Subcutaneous adipose tissue (tissue), 4 donors: Measurements from ENCODE around the gene TMEM184B. TPM values are rescaled to one million over a fixed set of nuclear protein-coding genes. Genes with fewer than 3 reads are reported as not detected.

Source experiments
- CTCF ChIP-seq: fragments of 450-650 bp; IDR thresholded peaks from one replicate; pipeline ENCODE4 v1.5.1; 2016; ENCODE audit warnings: low read depth, mild to moderate bottlenecking, control low read depth, antibody characterized with exemption, moderate library complexity
- small RNA-seq: library from RNA; depleted of rRNA; stranded (forward); fragments of <200 nt; gene quantifications from one replicate; pipeline ENCODE3, GENCODE V24; 2016
- total RNA-seq, 4 donors: library from RNA; depleted of rRNA; stranded (reverse); fragments of >200 nt; gene quantifications; one replicate each; pipeline ENCODE4 v1.1.0, GENCODE V29; 2016

Gene TMEM184B
- total RNA-seq, 4 donors from 2014 or later: 23.6 to 105 (median 41.4) TPM

- TF ChIP-seq CTCF: no peak
Observed at GRCh38 chr22:38171927-38172831, 100.6 kb downstream of the TMEM184B start.

- TF ChIP-seq CTCF: no peak
Observed at GRCh38 chr22:38170469-38170868, 102.3 kb downstream of the TMEM184B start.

Small RNA genes within 50 kb of the gene (small RNA-seq; reads per million reads assigned to genes)
- not detected for gene RF00017
- not detected for gene RN7SL704P

Other genes starting within 250 kb of the TMEM184B start
- gene PICK1, start 215.6 kb downstream of the TMEM184B start, total RNA-seq: 10 to 100 TPM; 12.9 to 42.1 (median 33.3) TPM
- under 1 TPM in 2 of 4 donors, not detected in 2; 0.17 to 0.66 TPM for gene SLC16A8, start 188.8 kb downstream of the TMEM184B start, total RNA-seq
- gene BAIAP2L2, start 162.3 kb downstream of the TMEM184B start, total RNA-seq: 1 to 10 TPM in 2 of 4 donors, under 1 TPM in 2; 0.44 to 2.3 (median 1.2) TPM
- 100 to 1,000 TPM in 1 of 4 donors, 10 to 100 TPM in 3; 29.2 to 129 (median 44.1) TPM for gene PLA2G6, start 91.2 kb downstream of the TMEM184B start, total RNA-seq
- 10 to 100 TPM; 42.2 to 98.7 (median 55.4) TPM for gene MAFF, start 71.0 kb downstream of the TMEM184B start, total RNA-seq
- 100 to 1,000 TPM in 1 of 4 donors, 10 to 100 TPM in 3; 59.7 to 156 (median 90.5) TPM for gene CSNK1E, start 44.4 kb upstream of the TMEM184B start, total RNA-seq
- not detected for gene KCNJ4, start 182.2 kb upstream of the TMEM184B start, total RNA-seq
- 10 to 100 TPM; 12.8 to 32.0 (median 20.1) TPM for gene KDELR3, start 195.1 kb upstream of the TMEM184B start, total RNA-seq
- 100 to 1,000 TPM; 390 to 637 (median 507) TPM for gene DDX17, start 233.3 kb upstream of the TMEM184B start, total RNA-seq